ENCODE data around the gene CALML3. TPM values are rescaled to one million over a fixed set of nuclear protein-coding genes. Genes with fewer than 3 reads are reported as not detected.

The CALML3 gene
- total RNA-seq, 1 experiment from 2014 or later, result not detected

- H3K4me2 ChIP-seq (ENCODE audit: insufficient read depth, insufficient read length, low read length), result no peak overlapping the region
- H4K91ac ChIP-seq (ENCODE audit: insufficient read length, low read depth, low read length), result no peak overlapping the region
- TF ChIP-seq CTCF (conservative IDR thresholded peaks at IDR 0.05), result no peak
- Mint-ChIP-seq H3K4me1 (peaks cover 7 to 16% of the 10 kb centered on the region in 2 experiments), H3K27ac (no peak overlapping the region), H3K9me3 (no peaks in the 10 kb centered on the region), H3K4me3 (no peak overlapping the region), H3K27me3 (ENCODE audit: low read depth) (peaks cover 2% of the 10 kb centered on the region), H3K36me3 (ENCODE audit: insufficient read depth in 1 of 3, low read depth in 3 of 3) (no peaks in the 10 kb centered on the region)
- H2BK15ac ChIP-seq (ENCODE audit: low read depth, low read length), result no peak overlapping the region
- WGBS (ENCODE audit: extremely low coverage, insufficient read length, low lambda C conversion rate), result no CpG with 5 or more reads among the region's 6 CpGs
- no peak overlapping the region for H2BK20ac ChIP-seq (ENCODE audit: low read depth, low read length, poor library complexity, severe bottlenecking)
- H3K4me1 ChIP-seq (ENCODE audit: insufficient read depth, low read length), result no peaks in the 10 kb centered on the region; the same call in 1 of the 2 replicates
- H3T11ph ChIP-seq (ENCODE audit: low read length), result no peak overlapping the region
- no peak overlapping the region for H3K4ac ChIP-seq (ENCODE audit: low read depth, low read length)
- H2BK120ac ChIP-seq (ENCODE audit: low read depth, low read length, poor library complexity, severe bottlenecking), result no peak overlapping the region
- no peaks in the 10 kb centered on the region for H3K23me2 ChIP-seq (ENCODE audit: insufficient read length, low read depth, low read length, poor library complexity, severe bottlenecking)
- no peaks in the 10 kb centered on the region for H4K20me1 ChIP-seq (ENCODE audit: control insufficient read depth, insufficient read depth, insufficient read length)
- no peak overlapping the region for H4K8ac ChIP-seq (replicated peaks; ENCODE audit: insufficient read length, low read depth, low read length)
- H2AK5ac ChIP-seq (ENCODE audit: insufficient read length, low read length), result no peak overlapping the region
- H3K23ac ChIP-seq (ENCODE audit: insufficient read length, low read depth, low read length), result no peak overlapping the region
- no peak overlapping the region for H2BK12ac ChIP-seq (ENCODE audit: insufficient read length, low read depth, low read length)
- DNase-seq, result no peak
- H3K27me3 ChIP-seq (ENCODE audit: insufficient read depth, low read length), result no peaks in the 10 kb centered on the region
- H3K56ac ChIP-seq (ENCODE audit: insufficient read length, low read depth, low read length), result no peak overlapping the region
- H3K27ac ChIP-seq (ENCODE audit: insufficient read length, low read depth, low read length), result no peak overlapping the region
- H2BK5ac ChIP-seq (ENCODE audit: insufficient read length, low read length), result no peak overlapping the region
- H2AFZ ChIP-seq (ENCODE audit: low read length), result no peak overlapping the region
- H3K79me2 ChIP-seq (ENCODE audit: insufficient read depth, low read length), result no peaks in the 10 kb centered on the region
- H3K79me1 ChIP-seq (ENCODE audit: insufficient read depth, low read depth, low read length, poor library complexity, severe bottlenecking), result no peaks in the 10 kb centered on the region
- no peak overlapping the region for H3K14ac ChIP-seq (ENCODE audit: insufficient read depth, low read length)
- H4K5ac ChIP-seq (ENCODE audit: insufficient read length, low read depth, low read length), result no peak overlapping the region
- no peak overlapping the region for H3K9ac ChIP-seq (ENCODE audit: extremely low read depth, insufficient read length, low read length)
- H3K9me3 ChIP-seq (ENCODE audit: control insufficient read depth, low read depth, low read length), result no peaks in the 10 kb centered on the region
- H3K18ac ChIP-seq (ENCODE audit: insufficient read length, low read depth, low read length), result no peak overlapping the region
Observed at GRCh38 chr10:5508786-5509185, 16.0 kb upstream of the CALML3 start.

Data from H9 (cell line).